SK-N-SH (cell line): ENCODE measurements around the gene C11orf68. TPM values are rescaled to one million over a fixed set of nuclear protein-coding genes. Genes with fewer than 3 reads are reported as not detected.
"Not testable (repeated sequence)": the region's sequence is repeated elsewhere in the genome, so short reads cannot be mapped to it uniquely, and the experiment has no call there.

ENCODE experiments used
- CTCF ChIA-PET: fragments of 300-600, 350-600 bp; formaldehyde crosslinking; extraction: SDS; loops from one replicate; lab custom pipeline; 2021; lab: Yijun Ruan, JAX
- POLR2A ChIA-PET: fragments of 350-600 bp; sonication (Branson Sonifier 250); formaldehyde crosslinking; extraction: SDS; loops from one replicate; lab custom pipeline; 2020; ENCODE audit warnings: antibody characterized with exemption, inconsistent platforms; lab: Yijun Ruan, JAX
- DNase-seq: peaks from one replicate; pipeline ENCODE4 v3.0.0; 2012
- H2AFZ ChIP-seq: fragments of 200-600 bp; sonication (generic); 2 replicates; pipeline ENCODE4 v1.8.1; 2016; ENCODE audit warnings: antibody characterized with exemption, mild to moderate bottlenecking, low read depth
- H3F3A ChIP-seq: fragments of 200-600 bp; sonication (generic); replicated peaks from 2 replicates; pipeline ENCODE3; 2016; ENCODE audit warnings: antibody characterized with exemption, mild to moderate bottlenecking; ENCODE audit not compliant: insufficient read depth
- H3K27ac ChIP-seq, 2 experiments: fragments of 200-500 bp in 1 of 2; fragments of 200-600 bp in 1 of 2; sonication (Bioruptor generic) in 1 of 2; sonication (generic), shearing (Covaris generic) in 1 of 2; 2 replicates each; pipeline versions ENCODE4 v1.5.1 to v1.6.1; 2014 to 2016; ENCODE audit warnings: low read depth in 2 of 2, inconsistent platforms in 1 of 2, low read length in 1 of 2, mild to moderate bottlenecking in 1 of 2, mixed read lengths in 1 of 2
- H3K27me3 ChIP-seq: fragments of 200-600 bp; sonication (generic), shearing (Covaris generic); 2 replicates; pipeline ENCODE4 v1.6.1; 2016; ENCODE audit warnings: mixed run types; ENCODE audit not compliant: insufficient read depth
- H3K36me3 ChIP-seq, 2 experiments: fragments of 200-500 bp in 1 of 2; fragments of 200-600 bp in 1 of 2; sonication (Bioruptor generic) in 1 of 2; sonication (generic) in 1 of 2; replicated peaks in 1 of 2; 2 replicates each; pipeline versions ENCODE3 to v1.5.1; 2014 to 2016; ENCODE audit warnings: low read length in 1 of 2, mild to moderate bottlenecking in 1 of 2; ENCODE audit not compliant: insufficient read depth in 2 of 2, control insufficient read depth in 1 of 2
- H3K4me1 ChIP-seq, 2 experiments: fragments of 200-500 bp in 1 of 2; fragments of 200-600 bp in 1 of 2; sonication (Bioruptor generic) in 1 of 2; sonication (generic), shearing (Covaris generic) in 1 of 2; 2 replicates each; pipeline versions ENCODE4 v1.5.1 to v1.6.1; 2014 to 2016; ENCODE audit warnings: low read depth in 1 of 2, low read length in 1 of 2, mixed run types in 1 of 2; ENCODE audit not compliant: insufficient read depth in 2 of 2, control insufficient read depth in 1 of 2
- H3K4me2 ChIP-seq: fragments of 200-600 bp; sonication (generic), shearing (Covaris generic); 2 replicates; pipeline ENCODE4 v1.6.1; 2017; ENCODE audit warnings: mixed run types
- H3K4me3 ChIP-seq, 2 experiments: fragments of 200-500 bp in 1 of 2; fragments of 200-600 bp in 1 of 2; sonication (Bioruptor generic) in 1 of 2; sonication (generic), shearing (Covaris generic) in 1 of 2; 2 replicates each; pipeline versions ENCODE4 v1.5.1 to v1.8.1; 2014 to 2016; ENCODE audit warnings: low read depth in 2 of 2, inconsistent platforms in 1 of 2, low read length in 1 of 2, mild to moderate bottlenecking in 1 of 2, mixed read lengths in 1 of 2, moderate library complexity in 1 of 2
- H3K79me2 ChIP-seq: fragments of 200-600 bp; sonication (generic); 2 replicates; pipeline ENCODE4 v1.8.1; 2017; ENCODE audit warnings: mild to moderate bottlenecking; ENCODE audit not compliant: insufficient read depth
- H3K9ac ChIP-seq: fragments of 200-600 bp; sonication (generic); 2 replicates; pipeline ENCODE4 v1.6.1; 2017; ENCODE audit warnings: mixed run types
- H3K9me2 ChIP-seq: fragments of 200-600 bp; sonication (generic); 2 replicates; pipeline ENCODE4 v1.6.1; 2017; ENCODE audit warnings: mixed run types
- H3K9me3 ChIP-seq: fragments of 200-600 bp; sonication (generic); 2 replicates; pipeline ENCODE4 v1.6.1; 2017; ENCODE audit warnings: mixed run types, mild to moderate bottlenecking, moderate library complexity
- H4K20me1 ChIP-seq: fragments of 200-600 bp; sonication (generic); 2 replicates; pipeline ENCODE4 v1.6.1; 2017; ENCODE audit warnings: mild to moderate bottlenecking, mixed run types; ENCODE audit not compliant: insufficient read depth
- EP300 ChIP-seq, 2 experiments: IDR thresholded peaks; 2 replicates each; pipeline versions ENCODE4 v1.4.0 to v1.6.1; 2012; ENCODE audit warnings: borderline replicate concordance in 1 of 2, low read depth in 1 of 2, low read length in 1 of 2
- FOSL2 ChIP-seq: IDR thresholded peaks from 2 replicates; pipeline ENCODE4 v1.4.0; 2012; ENCODE audit warnings: low read depth, mild to moderate bottlenecking, moderate library complexity, borderline replicate concordance
- GABPA ChIP-seq: IDR thresholded peaks from 2 replicates; pipeline ENCODE4 v1.4.0; 2012; ENCODE audit warnings: low read depth, mild to moderate bottlenecking
- JUND ChIP-seq: IDR thresholded peaks from 2 replicates; pipeline ENCODE4 v1.4.0; 2012
- MXI1 ChIP-seq: IDR thresholded peaks from 2 replicates; pipeline ENCODE4 v1.6.1; 2012; ENCODE audit warnings: mild to moderate bottlenecking, low read depth, low read length, improper control_type of control experiment
- WGBS: methylation state at CpG from one replicate; pipeline ENCODE4 v1.1.6; 2017; ENCODE audit warnings: low lambda C conversion rate; 5-methylcytosine and 5-hydroxymethylcytosine counted together
- polyA plus RNA-seq, 3 experiments: library from polyadenylated mRNA; depleted of rRNA; stranded (reverse); fragments of >200 nt; gene quantifications; 2 replicates each; pipeline ENCODE4 v1.2.3, GENCODE V29; 2012
- TF ChIP-seq, protein P1 (sequence below): IDR thresholded peaks from 2 replicates; pipeline ENCODE4 v1.4.0; 2012; ENCODE audit warnings: low read depth
- TF ChIP-seq, protein P2 (sequence below): fragments of 150-350 bp; IDR thresholded peaks from 2 replicates; pipeline ENCODE4 v1.6.1; 2017; ENCODE audit warnings: antibody characterized with exemption, low read length, low read depth, borderline replicate concordance
- TF ChIP-seq, protein P3 (sequence below): IDR thresholded peaks from 2 replicates; pipeline ENCODE4 v1.4.0; 2012; ENCODE audit warnings: low read depth, borderline replicate concordance

Gene C11orf68
- polyA plus RNA-seq, 1 of the 3 experiments (the other 2 are of a cell fraction) = 65.3 TPM

DNA sequence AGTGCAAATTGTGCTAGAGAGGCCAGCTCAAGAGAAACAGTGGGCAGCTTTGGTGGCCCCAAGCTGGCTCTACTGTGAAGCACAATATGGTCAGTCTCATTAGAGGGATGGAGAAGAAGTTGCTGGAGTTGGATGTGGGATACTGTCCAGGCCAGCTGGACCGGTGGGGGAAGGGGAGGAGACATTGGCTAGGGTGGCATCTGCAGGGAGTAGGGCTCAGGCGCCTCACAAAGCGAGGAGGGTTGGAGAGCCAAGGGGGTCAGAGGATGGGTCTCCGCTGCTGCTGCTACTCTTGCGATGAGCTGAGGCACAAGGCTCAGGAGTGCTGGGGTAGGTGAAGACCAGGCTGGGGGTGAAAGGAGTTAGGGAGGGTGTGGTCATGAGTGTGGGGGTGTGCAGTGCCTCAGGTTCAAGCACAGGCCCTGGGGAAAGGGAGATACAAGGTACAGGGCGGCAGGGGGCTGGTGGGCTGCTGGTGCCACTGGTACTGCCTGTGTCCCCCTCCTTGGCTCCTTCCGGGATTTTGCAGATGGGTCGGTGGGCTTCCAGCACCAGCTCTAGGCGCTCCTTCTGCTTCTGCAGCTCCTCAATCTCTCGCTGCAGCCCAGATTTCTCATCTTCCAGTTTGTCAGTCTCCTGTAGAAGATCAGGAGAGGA, 26.1 kb downstream of the C11orf68 start:
- ChIA-PET POLR2A (interaction anchor here (0.6 kb wide), 1 partner anchor 75 kb away, joined by 3 read pairs; no protein-coding TSS in a partner anchor), CTCF (interaction anchor here (0.6 to 15.2 kb wide), 8 partner anchors 8 to 123 kb away, joined by 3 to 374 read pairs (median 12); partner anchors contain the start of genes CFL1, EFEMP2 and MUS81)
- Histone ChIP-seq H3F3A (peaks cover 93% of the 10 kb centered on the region), H3K9me2 (no peaks in the 10 kb centered on the region), H4K20me1 (peaks cover 70% of the 10 kb centered on the region), H3K36me3 (peaks cover 0 to 42% of the 10 kb centered on the region in 2 experiments), H3K27me3 (no peaks in the 10 kb centered on the region), H3K4me2 (peak overlapping the region; percentile 98), H3K79me2 (peaks cover 68% of the 10 kb centered on the region), H3K9ac (peak overlapping the region; percentile 76; the same call in 1 of the 2 replicates), H3K4me1 (peaks cover 39 to 52% of the 10 kb centered on the region in 2 experiments), H2AFZ (no peak overlapping the region), H3K4me3 (no peak overlapping the region), H3K9me3 (no peaks in the 10 kb centered on the region), H3K27ac (peak overlapping the region in 1 of 2 experiments; percentile 94; a peak in 2 of 4 replicates)
- TF ChIP-seq GABPA (no peak), JUND (no peak), FOSL2 (no peak), EP300 (IDR thresholded peaks at IDR 0.05; ENCODE audit: borderline replicate concordance in 1 of 2, low read depth in 1 of 2, low read length in 1 of 2) (no peak), MXI1 (no peak)
- TF ChIP-seq, protein P1, sequence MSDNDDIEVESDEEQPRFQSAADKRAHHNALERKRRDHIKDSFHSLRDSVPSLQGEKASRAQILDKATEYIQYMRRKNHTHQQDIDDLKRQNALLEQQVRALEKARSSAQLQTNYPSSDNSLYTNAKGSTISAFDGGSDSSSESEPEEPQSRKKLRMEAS = no peak
- TF ChIP-seq, protein P2, sequence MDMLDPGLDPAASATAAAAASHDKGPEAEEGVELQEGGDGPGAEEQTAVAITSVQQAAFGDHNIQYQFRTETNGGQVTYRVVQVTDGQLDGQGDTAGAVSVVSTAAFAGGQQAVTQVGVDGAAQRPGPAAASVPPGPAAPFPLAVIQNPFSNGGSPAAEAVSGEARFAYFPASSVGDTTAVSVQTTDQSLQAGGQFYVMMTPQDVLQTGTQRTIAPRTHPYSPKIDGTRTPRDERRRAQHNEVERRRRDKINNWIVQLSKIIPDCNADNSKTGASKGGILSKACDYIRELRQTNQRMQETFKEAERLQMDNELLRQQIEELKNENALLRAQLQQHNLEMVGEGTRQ = no peak
- WGBS = 87% methylated on average over 8 of the region's 10 CpGs
- no peak for DNase-seq

DNA sequence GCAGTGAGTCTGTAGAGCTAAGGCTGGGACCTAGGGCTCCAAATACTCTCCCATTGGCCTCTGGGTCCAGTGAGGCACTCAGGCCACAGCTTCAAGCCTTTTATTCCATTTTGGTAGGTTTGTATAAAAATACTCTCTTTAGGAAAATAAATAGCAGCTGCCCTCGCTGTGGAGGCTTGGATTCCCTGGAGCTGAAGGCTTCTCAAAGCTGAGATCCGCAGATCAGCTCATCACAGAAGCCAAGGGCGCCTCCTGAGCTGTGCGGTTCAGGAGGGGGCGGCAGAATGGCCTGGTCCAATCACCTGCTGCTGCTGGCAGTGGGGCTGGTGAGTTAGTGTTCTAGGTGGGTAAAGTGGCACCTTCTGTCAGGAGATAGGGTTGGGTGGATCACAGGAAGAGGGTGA, 26.7 kb downstream of the C11orf68 start:
- POLR2A ChIA-PET, H3K9me3 ChIP-seq, H3K27me3 ChIP-seq, H2AFZ ChIP-seq, DNase-seq, H3K9me2 ChIP-seq: not testable (repeated sequence)
- Histone ChIP-seq H3K4me2 (peak overlapping the region; percentile 98), H3K4me1 (peaks cover 46 to 52% of the 10 kb centered on the region in 2 experiments), H3F3A (peaks cover 95% of the 10 kb centered on the region), H3K9ac (peak overlapping the region; percentile 76; the same call in 1 of the 2 replicates), H3K36me3 (peaks cover 0 to 37% of the 10 kb centered on the region in 2 experiments), H3K79me2 (peaks cover 68% of the 10 kb centered on the region), H4K20me1 (peaks cover 63% of the 10 kb centered on the region), H3K27ac (peak overlapping the region in 1 of 2 experiments; percentile 94; a peak in 3 of 4 replicates), H3K4me3 (peak overlapping the region; percentile 65 to 70)
- CTCF ChIA-PET = interaction anchor here (0.6 to 15.2 kb wide), 7 partner anchors 19 to 450 kb away, joined by 3 to 374 read pairs (median 4); partner anchors contain the start of genes CFL1, EFEMP2 and MUS81
- TF ChIP-seq, protein P3, sequence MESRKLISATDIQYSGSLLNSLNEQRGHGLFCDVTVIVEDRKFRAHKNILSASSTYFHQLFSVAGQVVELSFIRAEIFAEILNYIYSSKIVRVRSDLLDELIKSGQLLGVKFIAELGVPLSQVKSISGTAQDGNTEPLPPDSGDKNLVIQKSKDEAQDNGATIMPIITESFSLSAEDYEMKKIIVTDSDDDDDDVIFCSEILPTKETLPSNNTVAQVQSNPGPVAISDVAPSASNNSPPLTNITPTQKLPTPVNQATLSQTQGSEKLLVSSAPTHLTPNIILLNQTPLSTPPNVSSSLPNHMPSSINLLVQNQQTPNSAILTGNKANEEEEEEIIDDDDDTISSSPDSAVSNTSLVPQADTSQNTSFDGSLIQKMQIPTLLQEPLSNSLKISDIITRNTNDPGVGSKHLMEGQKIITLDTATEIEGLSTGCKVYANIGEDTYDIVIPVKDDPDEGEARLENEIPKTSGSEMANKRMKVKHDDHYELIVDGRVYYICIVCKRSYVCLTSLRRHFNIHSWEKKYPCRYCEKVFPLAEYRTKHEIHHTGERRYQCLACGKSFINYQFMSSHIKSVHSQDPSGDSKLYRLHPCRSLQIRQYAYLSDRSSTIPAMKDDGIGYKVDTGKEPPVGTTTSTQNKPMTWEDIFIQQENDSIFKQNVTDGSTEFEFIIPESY = 0 out of 2 replicates have a peak, but pooled peaks have one; percentile 7
- 93% methylated on average over 5 of the region's 5 CpGs for WGBS
